MM.1S (cell line): Measurements from ENCODE around the gene BFSP1.

Experiments used
- DNase-seq: peaks from one replicate; pipeline ENCODE4 v3.0.0-alpha.2; 2015
- H2AFZ ChIP-seq: fragments of 300-600 bp; sonication (generic); 2 replicates; pipeline ENCODE4 v1.6.0; 2016; ENCODE audit warnings: antibody characterized with exemption, low read length
- H3F3A ChIP-seq: fragments of 300-600 bp; sonication (generic); 2 replicates; pipeline ENCODE4 v1.6.1; 2016; ENCODE audit warnings: mild to moderate bottlenecking, antibody characterized with exemption, low read length, moderate library complexity, mixed read lengths; ENCODE audit not compliant: insufficient read depth
- H3K27ac ChIP-seq: fragments of 300-600 bp; sonication (generic); 2 replicates; pipeline ENCODE4 v1.5.1; 2016; ENCODE audit warnings: mild to moderate bottlenecking, low read length
- H3K27me3 ChIP-seq: fragments of 300-600 bp; sonication (generic); replicated peaks from 2 replicates; pipeline ENCODE4 v1.6.0; 2016; ENCODE audit warnings: low read length; ENCODE audit not compliant: insufficient read depth
- H3K36me3 ChIP-seq: fragments of 300-600 bp; sonication (generic); replicated peaks from 2 replicates; pipeline ENCODE4 v1.6.1; 2016; ENCODE audit warnings: mild to moderate bottlenecking, low read length, mixed read lengths; ENCODE audit not compliant: insufficient read depth
- H3K4me1 ChIP-seq: fragments of 300-600 bp; sonication (generic); 2 replicates; pipeline ENCODE4 v1.6.1; 2016; ENCODE audit warnings: low read length, mixed read lengths
- H3K4me2 ChIP-seq: fragments of 300-600 bp; sonication (generic); 2 replicates; pipeline ENCODE4 v1.6.0; 2016; ENCODE audit warnings: low read depth, low read length
- H3K4me3 ChIP-seq: fragments of 300-600 bp; sonication (generic); 2 replicates; pipeline ENCODE4 v1.5.1; 2016; ENCODE audit warnings: low read length, mixed read lengths
- H3K79me2 ChIP-seq: fragments of 300-600 bp; sonication (generic); 2 replicates; pipeline ENCODE4 v1.6.1; 2016; ENCODE audit warnings: mixed run types, low read length, mixed read lengths
- H3K9ac ChIP-seq: fragments of 300-600 bp; sonication (generic); 2 replicates; pipeline ENCODE4 v1.6.1; 2016; ENCODE audit warnings: low read length, mixed read lengths
- H3K9me2 ChIP-seq: fragments of 300-600 bp; sonication (generic); replicated peaks from 2 replicates; pipeline ENCODE4 v1.6.1; 2016; ENCODE audit warnings: mild to moderate bottlenecking, low read length, mixed read lengths; ENCODE audit not compliant: insufficient read depth
- H3K9me3 ChIP-seq: fragments of 300-600 bp; sonication (generic); replicated peaks from 2 replicates; pipeline ENCODE4 v1.6.1; 2016; ENCODE audit warnings: mild to moderate bottlenecking, low read length, mixed read lengths; ENCODE audit not compliant: insufficient read depth
- H4K20me1 ChIP-seq: fragments of 300-600 bp; sonication (generic); 2 replicates; pipeline ENCODE4 v1.6.1; 2016; ENCODE audit warnings: mild to moderate bottlenecking, low read length, moderate library complexity, mixed read lengths; ENCODE audit not compliant: insufficient read depth
- EZH2 ChIP-seq: fragments of 300-600 bp; sonication (generic); optimal IDR thresholded peaks from 2 replicates; pipeline ENCODE3; 2017; ENCODE audit warnings: low read depth, mild to moderate bottlenecking, antibody characterized with exemption, low read length, mixed read lengths
- EZH2phosphoT487 ChIP-seq: fragments of 300-600 bp; sonication (generic); IDR thresholded peaks from 2 replicates; pipeline ENCODE4 v1.6.1; 2018; ENCODE audit warnings: antibody characterized with exemption, low read length
- TF ChIP-seq, protein P1 (sequence below): fragments of 300-600 bp; sonication (generic); IDR thresholded peaks from 2 replicates; pipeline ENCODE4 v1.5.1; 2016; ENCODE audit warnings: antibody characterized with exemption, low read length, mixed read lengths

BFSP1 gene

DNA sequence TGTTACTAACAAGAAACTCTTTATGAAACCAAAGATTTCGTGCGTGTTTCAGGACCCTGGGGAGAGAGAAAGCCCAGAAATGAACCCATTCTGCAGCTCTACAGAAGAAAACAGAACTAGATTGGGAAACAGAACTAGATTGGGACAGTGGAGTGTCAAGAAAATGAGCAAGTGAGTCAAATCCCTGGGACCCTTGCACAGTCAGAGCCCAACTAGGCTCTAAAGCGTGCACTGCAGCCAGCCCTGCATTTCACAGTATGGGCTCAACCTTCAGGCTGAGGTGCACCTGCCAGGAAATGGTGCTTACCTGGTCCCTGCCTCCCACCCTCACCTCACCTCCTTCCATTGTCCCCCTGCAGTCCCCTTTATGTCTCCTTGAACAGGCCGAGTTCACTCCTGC, 39.7 kb downstream of the BFSP1 start:
- Histone ChIP-seq H3K4me1 (no peaks in the 10 kb centered on the region), H2AFZ (no peak overlapping the region), H3K27me3 (no peaks in the 10 kb centered on the region), H3K4me3 (no peak overlapping the region), H4K20me1 (no peaks in the 10 kb centered on the region), H3K79me2 (no peaks in the 10 kb centered on the region), H3K9me3 (no peaks in the 10 kb centered on the region), H3K9ac (no peak overlapping the region), H3K36me3 (no peaks in the 10 kb centered on the region), H3K4me2 (no peak overlapping the region), H3K9me2 (no peaks in the 10 kb centered on the region), H3F3A (no peaks in the 10 kb centered on the region), H3K27ac (no peak overlapping the region)
- DNase-seq, result no peak
- no peak for TF ChIP-seq EZH2phosphoT487
- TF ChIP-seq EZH2, result no peak
- TF ChIP-seq, protein P1, sequence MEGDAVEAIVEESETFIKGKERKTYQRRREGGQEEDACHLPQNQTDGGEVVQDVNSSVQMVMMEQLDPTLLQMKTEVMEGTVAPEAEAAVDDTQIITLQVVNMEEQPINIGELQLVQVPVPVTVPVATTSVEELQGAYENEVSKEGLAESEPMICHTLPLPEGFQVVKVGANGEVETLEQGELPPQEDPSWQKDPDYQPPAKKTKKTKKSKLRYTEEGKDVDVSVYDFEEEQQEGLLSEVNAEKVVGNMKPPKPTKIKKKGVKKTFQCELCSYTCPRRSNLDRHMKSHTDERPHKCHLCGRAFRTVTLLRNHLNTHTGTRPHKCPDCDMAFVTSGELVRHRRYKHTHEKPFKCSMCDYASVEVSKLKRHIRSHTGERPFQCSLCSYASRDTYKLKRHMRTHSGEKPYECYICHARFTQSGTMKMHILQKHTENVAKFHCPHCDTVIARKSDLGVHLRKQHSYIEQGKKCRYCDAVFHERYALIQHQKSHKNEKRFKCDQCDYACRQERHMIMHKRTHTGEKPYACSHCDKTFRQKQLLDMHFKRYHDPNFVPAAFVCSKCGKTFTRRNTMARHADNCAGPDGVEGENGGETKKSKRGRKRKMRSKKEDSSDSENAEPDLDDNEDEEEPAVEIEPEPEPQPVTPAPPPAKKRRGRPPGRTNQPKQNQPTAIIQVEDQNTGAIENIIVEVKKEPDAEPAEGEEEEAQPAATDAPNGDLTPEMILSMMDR, result no peak

DNA sequence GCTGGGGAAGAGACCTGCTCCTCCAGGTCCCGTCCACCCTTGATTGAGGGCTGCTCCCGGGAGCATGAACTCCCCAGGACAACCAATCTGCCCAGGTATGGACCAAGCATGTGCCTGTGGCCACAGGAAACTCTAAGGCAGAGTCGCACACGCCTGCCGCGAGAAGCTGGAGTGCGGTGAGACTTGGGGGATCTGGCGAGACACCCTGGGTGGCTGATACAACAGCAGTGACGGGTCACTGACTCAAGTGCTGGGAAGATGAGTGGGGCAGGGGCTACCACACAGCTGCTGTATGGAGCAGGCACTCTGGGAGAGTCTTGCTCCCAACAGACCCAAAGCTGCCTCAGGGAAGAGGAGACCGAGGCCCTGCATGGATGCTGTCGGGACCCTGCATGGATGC, 40.1 kb downstream of the BFSP1 start:
- Histone ChIP-seq H3K4me3 (no peak overlapping the region), H4K20me1 (no peaks in the 10 kb centered on the region), H3K4me1 (no peaks in the 10 kb centered on the region), H3K9ac (no peak overlapping the region), H3K36me3 (no peaks in the 10 kb centered on the region), H3K27me3 (no peaks in the 10 kb centered on the region), H3K9me3 (no peaks in the 10 kb centered on the region), H3K79me2 (no peaks in the 10 kb centered on the region), H3K9me2 (no peaks in the 10 kb centered on the region), H3F3A (no peaks in the 10 kb centered on the region), H3K4me2 (no peak overlapping the region), H2AFZ (no peak overlapping the region), H3K27ac (no peak overlapping the region)
- TF ChIP-seq EZH2phosphoT487 (no peak), EZH2 (no peak)
- TF ChIP-seq, protein P1, result no peak
- no peak for DNase-seq

DNA sequence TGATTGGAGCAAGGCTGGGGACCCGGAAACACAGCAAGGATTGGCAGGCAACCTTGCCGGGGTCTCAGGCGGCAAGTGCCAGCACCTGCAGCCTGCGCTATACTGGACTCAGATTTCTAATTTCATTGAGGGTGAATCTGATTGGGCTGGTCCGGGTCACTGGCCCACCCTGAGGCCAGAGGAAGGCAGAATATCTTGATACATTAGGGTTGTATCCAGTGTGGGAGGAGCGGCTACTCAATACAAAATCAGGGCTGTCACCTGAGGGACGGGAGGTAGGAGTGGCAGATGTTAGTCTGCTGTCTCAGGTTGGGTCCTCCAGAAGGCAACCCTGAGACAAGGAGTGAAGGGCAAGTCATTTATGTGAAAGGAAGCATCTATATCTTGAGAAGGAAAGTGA, 40.7 kb downstream of the BFSP1 start:
- no peaks in the 10 kb centered on the region for H3K79me2 ChIP-seq
- no peak overlapping the region for H2AFZ ChIP-seq
- no peak overlapping the region for H3K4me2 ChIP-seq
- H3K9me2 ChIP-seq, result no peaks in the 10 kb centered on the region
- no peaks in the 10 kb centered on the region for H3K4me1 ChIP-seq
- no peak overlapping the region for H3K9ac ChIP-seq
- no peak for DNase-seq
- H3K27me3 ChIP-seq, result no peaks in the 10 kb centered on the region
- H3K4me3 ChIP-seq, result no peak overlapping the region
- no peak for TF ChIP-seq EZH2phosphoT487
- TF ChIP-seq, protein P1, result no peak
- TF ChIP-seq EZH2, result no peak
- H3K36me3 ChIP-seq, result no peaks in the 10 kb centered on the region
- H3K27ac ChIP-seq, result no peak overlapping the region
- no peaks in the 10 kb centered on the region for H4K20me1 ChIP-seq
- no peaks in the 10 kb centered on the region for H3F3A ChIP-seq
- H3K9me3 ChIP-seq, result no peaks in the 10 kb centered on the region
